ENCODE results near the gene OST4. TPM values are rescaled to one million over a fixed set of nuclear protein-coding genes. Genes with fewer than 3 reads are reported as not detected.

The OST4 gene
- total RNA-seq, 1 donor from 2014 or later: 243 TPM

DNA sequence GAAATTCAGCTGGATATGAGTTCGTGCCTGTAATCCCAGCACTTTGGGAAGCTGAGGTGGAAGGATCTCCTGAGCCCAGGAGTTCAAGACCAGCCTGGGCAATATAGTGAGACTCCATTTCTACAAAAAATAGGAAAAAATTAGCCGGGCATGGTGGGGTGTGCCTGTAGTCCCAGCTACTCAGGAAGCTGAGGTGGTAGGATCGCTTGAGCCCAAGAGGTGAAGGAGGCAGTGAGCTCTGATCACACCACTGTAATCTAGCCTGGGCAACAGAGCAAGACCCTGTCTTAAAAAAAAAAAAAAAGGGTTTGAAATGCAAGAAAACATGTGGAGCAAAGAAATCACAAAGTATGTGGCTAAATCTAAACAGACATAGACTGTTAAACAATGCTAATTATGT, 37.6 kb upstream of the OST4 start:
- ChIA-PET CTCF (no interaction called here), POLR2A (no interaction called here)
- DNase-seq (no peak), ATAC-seq (ENCODE audit: low read depth) (no peak)
- Mint-ChIP-seq H3K9me3 (no peaks in the 10 kb centered on the region), H3K27me3 (peaks cover 6% of the 10 kb centered on the region), H3K4me3 (no peak overlapping the region), H3K27ac (no peak overlapping the region), H3K4me1 (no peaks in the 10 kb centered on the region), H3K36me3 (ENCODE audit: low read depth) (no peaks in the 10 kb centered on the region)
- intact Hi-C loops (cut with micrococcal nuclease): no loop called here
- TF ChIP-seq, protein P1, sequence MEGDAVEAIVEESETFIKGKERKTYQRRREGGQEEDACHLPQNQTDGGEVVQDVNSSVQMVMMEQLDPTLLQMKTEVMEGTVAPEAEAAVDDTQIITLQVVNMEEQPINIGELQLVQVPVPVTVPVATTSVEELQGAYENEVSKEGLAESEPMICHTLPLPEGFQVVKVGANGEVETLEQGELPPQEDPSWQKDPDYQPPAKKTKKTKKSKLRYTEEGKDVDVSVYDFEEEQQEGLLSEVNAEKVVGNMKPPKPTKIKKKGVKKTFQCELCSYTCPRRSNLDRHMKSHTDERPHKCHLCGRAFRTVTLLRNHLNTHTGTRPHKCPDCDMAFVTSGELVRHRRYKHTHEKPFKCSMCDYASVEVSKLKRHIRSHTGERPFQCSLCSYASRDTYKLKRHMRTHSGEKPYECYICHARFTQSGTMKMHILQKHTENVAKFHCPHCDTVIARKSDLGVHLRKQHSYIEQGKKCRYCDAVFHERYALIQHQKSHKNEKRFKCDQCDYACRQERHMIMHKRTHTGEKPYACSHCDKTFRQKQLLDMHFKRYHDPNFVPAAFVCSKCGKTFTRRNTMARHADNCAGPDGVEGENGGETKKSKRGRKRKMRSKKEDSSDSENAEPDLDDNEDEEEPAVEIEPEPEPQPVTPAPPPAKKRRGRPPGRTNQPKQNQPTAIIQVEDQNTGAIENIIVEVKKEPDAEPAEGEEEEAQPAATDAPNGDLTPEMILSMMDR (IDR thresholded peaks at IDR 0.05): no peak

DNA sequence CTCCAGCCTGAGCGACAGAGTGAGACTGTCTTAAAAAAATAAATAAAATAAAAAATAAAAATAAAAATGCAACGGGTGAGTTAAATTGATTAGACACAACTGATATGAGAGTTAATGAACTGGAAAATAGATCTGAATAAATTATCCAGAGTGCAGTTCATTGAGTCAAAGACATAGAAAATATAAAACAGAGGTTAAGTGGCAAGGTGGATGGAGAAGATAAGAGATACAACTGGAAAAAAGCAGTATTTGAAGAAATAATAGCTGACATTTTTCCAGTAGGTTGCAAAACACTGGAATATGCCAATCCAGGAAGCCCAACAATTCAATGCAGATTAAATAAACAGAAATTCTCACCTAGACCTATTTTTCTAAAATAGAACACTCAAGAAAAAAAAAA, 36.8 kb upstream of the OST4 start:
- Mint-ChIP-seq H3K4me1 (no peaks in the 10 kb centered on the region), H3K36me3 (ENCODE audit: low read depth) (no peaks in the 10 kb centered on the region), H3K27ac (no peak overlapping the region), H3K4me3 (no peak overlapping the region), H3K9me3 (no peaks in the 10 kb centered on the region), H3K27me3 (peaks cover 6% of the 10 kb centered on the region)
- DNase-seq: no peak
- TF ChIP-seq, protein P1 (IDR thresholded peaks at IDR 0.05): no peak
- ChIA-PET CTCF (no interaction called here), POLR2A (no interaction called here)
- ATAC-seq (ENCODE audit: low read depth): no peak
- intact Hi-C loops (cut with micrococcal nuclease): no loop called here

DNA sequence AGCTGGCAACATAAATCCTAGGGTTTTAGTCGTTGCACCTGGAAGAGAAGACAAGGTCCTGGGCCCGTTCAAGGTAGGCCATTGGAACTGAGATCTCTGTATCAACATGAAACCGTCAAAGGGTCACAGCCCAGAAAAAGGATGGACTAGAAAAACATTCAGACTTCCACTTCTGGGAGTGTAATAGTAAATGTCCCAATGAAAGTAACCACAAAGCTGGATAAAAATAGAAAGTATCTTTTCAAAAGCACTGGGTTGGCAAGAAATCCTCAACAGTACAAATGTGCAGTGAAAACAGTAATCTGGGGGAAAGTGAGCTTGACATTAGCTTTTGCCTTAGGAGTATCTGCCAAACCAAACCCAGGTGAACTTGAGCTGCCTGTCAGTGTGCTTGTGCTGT, 34.5 kb upstream of the OST4 start:
- no peak overlapping the region for H3K27ac Mint-ChIP-seq

GRCh38 chr2:27102329-27102728, 30.9 kb upstream of the OST4 start:
- CTCF ChIA-PET: interaction anchor here (0.9 to 4.6 kb wide), 3 partner anchors 32 to 178 kb away, joined by 3 to 38 read pairs (median 4); partner anchors contain the start of gene PREB

More for the DNA sequence above, 34.5 kb upstream of the OST4 start:
- Mint-ChIP-seq H3K9me3 (no peaks in the 10 kb centered on the region), H3K36me3 (ENCODE audit: low read depth) (no peaks in the 10 kb centered on the region), H3K4me3 (no peak overlapping the region), H3K27me3 (peaks cover 6% of the 10 kb centered on the region), H3K4me1 (no peaks in the 10 kb centered on the region)
- POLR2A ChIA-PET: interaction anchor here (1.1 to 1.3 kb wide), 2 partner anchors 25 to 106 kb away, joined by 3 to 4 read pairs; partner anchors contain the start of genes ATRAID and SLC5A6
- ATAC-seq (ENCODE audit: low read depth) (no peak), DNase-seq (no peak)
- TF ChIP-seq, protein P1 (IDR thresholded peaks at IDR 0.05): no peak
- CTCF ChIA-PET: interaction anchor here (0.9 to 1.4 kb wide), 2 partner anchors 10 to 144 kb away, joined by 3 to 4 read pairs; no protein-coding TSS in a partner anchor
- intact Hi-C loops (cut with micrococcal nuclease): no loop called here

GRCh38 chr2:27100036-27100435, 28.6 kb upstream of the OST4 start:
- Mint-ChIP-seq H3K4me3 (no peak overlapping the region), H3K4me1 (peaks cover 11% of the 10 kb centered on the region), H3K27ac (no peak overlapping the region), H3K36me3 (ENCODE audit: low read depth) (no peaks in the 10 kb centered on the region), H3K27me3 (peaks cover 6% of the 10 kb centered on the region), H3K9me3 (no peaks in the 10 kb centered on the region)
- POLR2A ChIA-PET: no interaction called here
- intact Hi-C loops (cut with micrococcal nuclease): no loop called here
- no peak for ATAC-seq (ENCODE audit: low read depth)
- DNase-seq: no peak
- TF ChIP-seq, protein P1 (IDR thresholded peaks at IDR 0.05): no peak
- CTCF ChIA-PET: interaction anchor here (0.7 to 4.6 kb wide), 5 partner anchors 91 to 203 kb away, joined by 3 to 38 read pairs (median 7); partner anchors contain the start of gene CAD

More at GRCh38 chr2:27102329-27102728, 30.9 kb upstream of the OST4 start:
- ATAC-seq (ENCODE audit: low read depth): no peak
- H3K27ac Mint-ChIP-seq: no peak overlapping the region
- H3K4me3 Mint-ChIP-seq: no peak overlapping the region
- no peaks in the 10 kb centered on the region for H3K36me3 Mint-ChIP-seq (ENCODE audit: low read depth)
- no peaks in the 10 kb centered on the region for H3K4me1 Mint-ChIP-seq
- POLR2A ChIA-PET: interaction anchor here (0.6 to 1.1 kb wide), 2 partner anchors 34 to 177 kb away, joined by 4 to 7 read pairs; no protein-coding TSS in a partner anchor
- no peaks in the 10 kb centered on the region for H3K9me3 Mint-ChIP-seq
- DNase-seq: no peak
- H3K27me3 Mint-ChIP-seq: peaks cover 6% of the 10 kb centered on the region
- TF ChIP-seq, protein P1 (IDR thresholded peaks at IDR 0.05): no peak
- intact Hi-C loops (cut with micrococcal nuclease): no loop called here
